OCI-LY1 (cell line): ENCODE measurements around the gene TAF9.
"Not testable (repeated sequence)": the region's sequence is repeated elsewhere in the genome, so short reads cannot be mapped to it uniquely, and the experiment has no call there.

Experiments
- H2AFZ ChIP-seq: fragments of 200-600 bp; sonication (generic), shearing (Covaris generic); 2 replicates; pipeline ENCODE4 v1.6.0; 2014; ENCODE audit warnings: antibody characterized with exemption, mild to moderate bottlenecking, low read length
- H3F3A ChIP-seq: fragments of 200-600 bp; sonication (generic), shearing (Covaris generic); 2 replicates; pipeline ENCODE4 v1.6.0; 2014; ENCODE audit warnings: mild to moderate bottlenecking, antibody characterized with exemption, low read length, moderate library complexity; ENCODE audit not compliant: insufficient read depth
- H3K27ac ChIP-seq: fragments of 200-600 bp; sonication (generic); 2 replicates; pipeline ENCODE4 v1.5.1; 2014; ENCODE audit warnings: low read length, mixed run types, mild to moderate bottlenecking, low read depth; ENCODE audit not compliant: poor library complexity, severe bottlenecking
- H3K27me3 ChIP-seq: fragments of 200-600 bp; sonication (generic); 2 replicates; pipeline ENCODE4 v1.6.0; 2014; ENCODE audit warnings: antibody characterized with exemption, mild to moderate bottlenecking, low read length, moderate library complexity; ENCODE audit not compliant: insufficient read depth
- H3K36me3 ChIP-seq: fragments of 200-600 bp; sonication (generic); 2 replicates; pipeline ENCODE4 v1.6.1; 2014; ENCODE audit warnings: mild to moderate bottlenecking, antibody characterized with exemption, low read length, moderate library complexity, mixed read lengths; ENCODE audit not compliant: insufficient read depth
- H3K4me1 ChIP-seq: fragments of 200-600 bp; sonication (generic); 2 replicates; pipeline ENCODE4 v1.5.1; 2014; ENCODE audit warnings: mild to moderate bottlenecking, low read length, moderate library complexity; ENCODE audit not compliant: insufficient read depth, severe bottlenecking
- H3K4me2 ChIP-seq: fragments of 200-600 bp; sonication (generic), shearing (Covaris generic); 2 replicates; pipeline ENCODE4 v1.6.1; 2014; ENCODE audit warnings: low read length
- H3K4me3 ChIP-seq: fragments of 200-600 bp; sonication (generic); 2 replicates; pipeline ENCODE4 v1.5.1; 2014; ENCODE audit warnings: low read length, low read depth, mild to moderate bottlenecking, mixed read lengths; ENCODE audit not compliant: poor library complexity, severe bottlenecking
- H3K79me2 ChIP-seq: fragments of 200-600 bp; shearing (Covaris generic); 2 replicates; pipeline ENCODE4 v1.6.1; 2016; ENCODE audit warnings: mixed run types, low read length, mixed read lengths; ENCODE audit not compliant: insufficient read depth
- H3K9ac ChIP-seq: fragments of 200-600 bp; sonication (generic), shearing (Covaris generic); 2 replicates; pipeline ENCODE4 v1.6.1; 2014; ENCODE audit warnings: mild to moderate bottlenecking, low read length, mixed read lengths
- H3K9me2 ChIP-seq: fragments of 200-600 bp; sonication (generic), shearing (Covaris generic); 2 replicates; pipeline ENCODE4 v1.6.1; 2014; ENCODE audit warnings: low read depth, mild to moderate bottlenecking, low read length, mixed read lengths
- H3K9me3 ChIP-seq: fragments of 200-600 bp; shearing (Covaris generic); 2 replicates; pipeline ENCODE4 v1.6.1; 2014; ENCODE audit warnings: low read length, mixed read lengths
- H4K20me1 ChIP-seq: fragments of 200-600 bp; sonication (generic), shearing (Covaris generic); 2 replicates; pipeline ENCODE4 v1.6.0; 2016; ENCODE audit warnings: mild to moderate bottlenecking, low read length; ENCODE audit not compliant: insufficient read depth
- CTCF ChIP-seq: fragments of 200-600 bp; sonication (generic), shearing (Covaris generic); IDR thresholded peaks from 2 replicates; pipeline ENCODE4 v1.5.1; 2017; ENCODE audit warnings: mild to moderate bottlenecking, antibody characterized with exemption, low read length, moderate library complexity, mixed read lengths
- EZH2 ChIP-seq: fragments of 200-600 bp; sonication (generic), shearing (Covaris generic); IDR thresholded peaks from 2 replicates; pipeline ENCODE4 v1.8.0; 2017; ENCODE audit warnings: borderline replicate concordance, mixed run types, mild to moderate bottlenecking, antibody characterized with exemption, low read length, moderate library complexity, mixed read lengths

TAF9 gene

GRCh38 chr5:69334793-69335268, 34.5 kb downstream of the TAF9 start:
- Histone ChIP-seq H3K27ac (no peak overlapping the region), H3K4me3 (peak overlapping the region; percentile 45)

GRCh38 chr5:69333668-69334315, 35.5 kb downstream of the TAF9 start:
- H3K79me2 ChIP-seq, H2AFZ ChIP-seq, H3K9me3 ChIP-seq, H3F3A ChIP-seq, H4K20me1 ChIP-seq, H3K27me3 ChIP-seq, H3K27ac ChIP-seq, H3K9ac ChIP-seq, H3K9me2 ChIP-seq, H3K36me3 ChIP-seq: not testable (repeated sequence)
- Histone ChIP-seq H3K4me2 (peak overlapping the region; percentile 69; the same call in 1 of the 2 replicates), H3K4me1 (peaks cover 28% of the 10 kb centered on the region), H3K4me3 (peak overlapping the region; percentile 45)

More at GRCh38 chr5:69334793-69335268, 34.5 kb downstream of the TAF9 start:
- H3K4me1 ChIP-seq: peaks cover 28% of the 10 kb centered on the region
- no peaks in the 10 kb centered on the region for H3K9me2 ChIP-seq
- H3K9me3 ChIP-seq: no peaks in the 10 kb centered on the region
- TF ChIP-seq CTCF (peak; percentile 80), EZH2 (no peak)
- H3K79me2 ChIP-seq: no peaks in the 10 kb centered on the region
- H3K27me3 ChIP-seq: no peaks in the 10 kb centered on the region
- H2AFZ ChIP-seq: no peak overlapping the region
- H3K4me2 ChIP-seq: peak overlapping the region; percentile 69
- H3K9ac ChIP-seq: peak overlapping the region; percentile 42; the same call in 1 of the 2 replicates
- no peaks in the 10 kb centered on the region for H3F3A ChIP-seq
- no peaks in the 10 kb centered on the region for H4K20me1 ChIP-seq
- H3K36me3 ChIP-seq: no peaks in the 10 kb centered on the region

GRCh38 chr5:69331528-69332445, 37.5 kb downstream of the TAF9 start:
- Histone ChIP-seq H3K27ac (peak overlapping the region; percentile 66), H3F3A (no peaks in the 10 kb centered on the region), H3K4me2 (peak overlapping the region; percentile 59), H3K9me2 (no peaks in the 10 kb centered on the region), H2AFZ (no peak overlapping the region), H3K36me3 (0 out of 2 replicates have a peak, but pooled peaks cover 3% of the 10 kb centered on the region), H3K79me2 (no peaks in the 10 kb centered on the region), H3K9ac (peak overlapping the region; percentile 73), H4K20me1 (no peaks in the 10 kb centered on the region), H3K9me3 (no peaks in the 10 kb centered on the region), H3K4me1 (peaks cover 28% of the 10 kb centered on the region), H3K27me3 (no peaks in the 10 kb centered on the region), H3K4me3 (peak overlapping the region; percentile 74)
- no peak for TF ChIP-seq CTCF
- no peak for TF ChIP-seq EZH2
